ENCODE measurements around the gene EFCAB8. TPM values are rescaled to one million over a fixed set of nuclear protein-coding genes. Genes with fewer than 3 reads are reported as not detected.

The EFCAB8 gene, protein sequence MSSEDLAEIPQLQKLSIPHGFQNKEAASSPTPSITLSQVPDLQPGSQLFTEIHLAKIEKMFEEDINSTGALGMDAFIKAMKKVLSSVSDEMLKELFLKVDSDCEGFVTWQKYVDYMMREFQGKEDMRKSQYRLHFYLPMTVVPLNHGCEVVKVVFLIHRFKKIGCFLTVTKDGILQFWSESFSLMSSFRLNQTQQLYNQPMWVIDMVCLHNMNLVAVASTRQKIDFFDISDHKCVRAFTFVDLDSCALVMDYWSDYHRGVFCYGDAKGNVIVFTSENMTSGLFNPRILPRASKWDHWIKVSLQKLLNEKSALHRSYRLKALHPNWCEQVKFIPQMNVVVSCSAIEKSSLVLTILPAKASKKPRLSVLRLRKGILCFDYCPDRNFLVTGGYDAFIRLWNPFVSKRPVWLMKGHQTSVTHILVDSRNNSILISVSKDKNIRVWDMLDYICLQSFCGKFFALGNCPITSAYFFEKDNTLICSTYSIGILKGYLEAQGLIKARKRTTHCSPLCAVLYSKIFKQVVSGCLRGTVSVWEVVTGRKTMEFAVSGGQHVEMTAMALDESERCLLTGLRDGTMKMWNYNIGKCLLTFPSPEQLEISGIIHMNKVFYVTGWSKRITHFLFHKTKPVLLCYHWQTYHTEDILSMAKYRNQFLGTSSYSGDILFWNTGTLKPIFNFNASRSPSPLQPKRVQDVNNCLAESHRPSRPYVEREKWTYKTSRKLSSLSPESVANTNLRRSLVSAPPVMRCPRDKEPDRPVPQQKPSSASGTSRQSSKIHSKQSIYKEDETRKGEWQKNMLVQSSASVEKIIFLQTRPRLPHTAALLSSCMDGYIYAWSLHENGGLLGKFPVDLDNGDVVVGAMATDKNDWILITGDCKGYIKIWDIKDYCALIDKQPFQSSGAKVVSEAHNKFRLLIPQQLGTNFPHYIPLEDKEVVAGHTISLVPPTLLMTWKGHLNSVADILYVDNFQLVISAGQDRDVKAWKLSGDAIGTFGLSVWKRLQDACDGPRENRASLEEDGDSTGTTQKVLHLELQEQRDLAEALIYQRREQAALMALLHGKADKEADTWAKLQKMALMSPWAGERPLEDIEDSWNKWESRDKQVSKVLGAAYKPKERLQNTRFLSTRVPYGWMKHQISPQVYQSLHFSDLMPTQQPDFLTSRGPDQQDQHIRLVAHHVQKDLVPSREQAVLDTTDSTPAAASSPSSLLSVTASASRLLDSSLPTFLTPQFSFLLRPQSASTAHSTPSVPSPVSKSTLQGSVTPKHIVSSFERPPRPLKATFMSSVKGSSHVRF
- polyA plus RNA-seq (2012; ENCODE audit: low read depth, missing spikeins), result 0.03 TPM

DNA sequence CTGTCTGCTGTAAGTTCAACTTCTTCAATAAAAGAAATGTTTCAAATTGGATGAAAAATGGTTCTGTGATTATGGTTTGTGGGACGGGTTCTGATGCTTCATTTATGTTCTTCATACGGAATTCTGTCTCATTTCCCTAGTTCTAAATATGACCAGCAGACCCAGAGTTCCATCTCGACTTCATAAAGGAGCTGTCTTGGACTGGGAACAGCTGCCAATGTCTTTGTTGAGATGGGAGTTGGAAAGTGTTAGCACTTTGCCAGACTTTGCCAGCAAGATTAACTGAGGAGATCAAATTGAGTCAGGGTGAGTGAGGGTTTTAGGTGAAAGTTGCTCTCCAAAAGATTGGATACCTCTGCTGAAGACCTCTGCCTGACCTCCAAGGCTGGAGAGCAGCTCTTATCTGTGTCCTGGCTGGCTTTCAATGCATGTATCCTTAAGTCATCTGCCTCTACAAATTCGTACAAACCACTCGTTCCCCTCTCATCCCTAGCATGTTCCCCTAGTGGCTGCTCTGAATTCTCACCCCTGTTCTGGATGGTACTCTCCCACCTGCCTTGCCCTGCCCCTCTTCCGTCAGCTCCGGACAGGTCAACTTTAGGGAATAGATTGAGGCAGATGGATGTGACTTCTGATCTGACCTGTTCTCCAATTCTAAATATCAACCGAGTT lies at the start of gene EFCAB8:
Gene EFCAB8 (plus strand): TSS at position 223 of the 672 bp plus-strand sequence. CDS start 4,870 bp downstream, outside the sequence.
- no peak for TF ChIP-seq SPI1 (IDR thresholded peaks at IDR 0.05; ENCODE audit: low read depth, low read length)
- TF ChIP-seq POLR2AphosphoS5 (IDR thresholded peaks at IDR 0.05; ENCODE audit: low read depth, low read length), result no peak
- no peak for TF ChIP-seq POLR2A (IDR thresholded peaks at IDR 0.05; ENCODE audit: low read depth, low read length)
- no peak for TF ChIP-seq TAF1 (IDR thresholded peaks at IDR 0.05; ENCODE audit: low read depth, low read length)
- TF ChIP-seq POU2F2 (IDR thresholded peaks at IDR 0.05; ENCODE audit: low read depth, low read length), result no peak
- no peak for TF ChIP-seq PAX5 (IDR thresholded peaks at IDR 0.05; ENCODE audit: insufficient read depth, low read length, severe bottlenecking)
- FAIRE-seq (no peak), DNase-seq (ENCODE audit: insufficient read length, low spot score) (no peak)

DNA sequence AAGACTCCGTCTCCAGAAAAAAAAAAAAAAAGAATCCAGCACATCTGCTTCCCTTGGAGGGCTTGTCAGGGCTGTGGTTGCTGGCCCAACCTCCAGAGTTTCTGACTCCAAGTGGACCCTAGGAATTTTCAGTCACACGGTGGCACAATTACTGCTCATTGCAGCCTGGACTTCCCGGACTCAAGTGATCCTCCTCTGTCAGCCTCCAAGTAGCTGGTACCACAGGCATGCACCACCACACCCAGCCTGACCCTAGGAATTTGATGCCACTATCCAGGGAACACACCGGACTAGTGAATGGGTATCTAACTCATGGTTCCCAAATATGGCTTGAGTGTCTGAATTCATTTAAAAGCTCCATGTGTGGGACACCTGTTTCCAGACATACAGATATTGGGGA lies 48.8 kb upstream of the EFCAB8 start:
- DNase-seq (ENCODE audit: insufficient read length, low spot score) (no peak), FAIRE-seq (no peak)
- no peak for TF ChIP-seq POLR2AphosphoS5 (IDR thresholded peaks at IDR 0.05; ENCODE audit: low read depth, low read length)
- no peak for TF ChIP-seq PAX5 (IDR thresholded peaks at IDR 0.05; ENCODE audit: insufficient read depth, low read length, severe bottlenecking)
- TF ChIP-seq POLR2A (IDR thresholded peaks at IDR 0.05; ENCODE audit: low read depth, low read length), result no peak
- no peak for TF ChIP-seq POU2F2 (IDR thresholded peaks at IDR 0.05; ENCODE audit: low read depth, low read length)
- TF ChIP-seq SPI1 (IDR thresholded peaks at IDR 0.05; ENCODE audit: low read depth, low read length), result no peak
- no peak for TF ChIP-seq TAF1 (IDR thresholded peaks at IDR 0.05; ENCODE audit: low read depth, low read length)

DNA sequence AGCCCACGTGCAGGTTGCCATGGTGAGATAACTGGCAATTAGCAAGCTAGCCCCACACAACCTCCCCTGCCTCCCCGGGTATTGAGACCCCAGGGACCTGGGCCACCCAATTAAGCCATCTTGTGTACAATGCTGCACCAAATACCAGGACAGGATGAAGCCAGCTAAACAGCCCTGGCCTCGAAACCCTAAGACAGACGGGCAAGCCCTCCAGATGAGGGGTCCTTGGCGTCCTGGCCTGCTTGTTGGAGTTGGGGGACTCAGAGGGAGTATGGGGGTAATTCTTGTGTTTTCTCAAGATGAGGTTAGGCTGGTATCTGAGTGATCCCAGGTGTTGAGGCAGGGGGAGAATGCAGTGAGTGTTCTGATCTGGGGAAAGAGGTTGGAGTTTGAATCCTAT lies 47.8 kb upstream of the EFCAB8 start:
- DNase-seq (ENCODE audit: insufficient read length, low spot score) (no peak), FAIRE-seq (no peak)
- TF ChIP-seq POLR2A (IDR thresholded peaks at IDR 0.05; ENCODE audit: low read depth, low read length) (no peak), SPI1 (IDR thresholded peaks at IDR 0.05; ENCODE audit: low read depth, low read length) (no peak), POU2F2 (IDR thresholded peaks at IDR 0.05; ENCODE audit: low read depth, low read length) (no peak), POLR2AphosphoS5 (IDR thresholded peaks at IDR 0.05; ENCODE audit: low read depth, low read length) (no peak), TAF1 (IDR thresholded peaks at IDR 0.05; ENCODE audit: low read depth, low read length) (no peak)

DNA sequence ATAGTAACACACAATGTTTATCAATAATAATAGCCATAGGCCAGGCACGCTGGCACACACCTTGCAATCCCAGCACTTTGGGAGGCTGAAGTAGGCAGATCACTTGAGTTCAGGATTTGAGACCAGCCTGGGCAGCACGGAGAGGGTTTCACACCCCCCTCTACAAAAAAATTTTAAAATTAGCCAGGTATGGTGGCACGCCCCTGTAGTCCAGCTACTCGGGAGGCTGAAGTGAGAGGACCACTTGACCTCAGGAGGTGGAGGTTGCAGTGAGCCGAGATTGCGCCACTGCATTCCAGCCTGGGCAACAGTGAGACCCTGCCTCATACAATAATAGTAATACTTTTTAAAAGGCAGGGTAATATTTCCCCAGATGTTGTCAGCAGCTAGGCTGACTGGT lies 46.8 kb upstream of the EFCAB8 start:
- no peak for DNase-seq (ENCODE audit: insufficient read length, low spot score)
- TF ChIP-seq TAF1 (IDR thresholded peaks at IDR 0.05; ENCODE audit: low read depth, low read length) (no peak), PAX5 (IDR thresholded peaks at IDR 0.05; ENCODE audit: insufficient read depth, low read length, severe bottlenecking) (no peak), POU2F2 (IDR thresholded peaks at IDR 0.05; ENCODE audit: low read depth, low read length) (no peak), POLR2A (IDR thresholded peaks at IDR 0.05; ENCODE audit: low read depth, low read length) (no peak), SPI1 (IDR thresholded peaks at IDR 0.05; ENCODE audit: low read depth, low read length) (no peak), POLR2AphosphoS5 (IDR thresholded peaks at IDR 0.05; ENCODE audit: low read depth, low read length) (no peak)
- FAIRE-seq, result no peak

DNA sequence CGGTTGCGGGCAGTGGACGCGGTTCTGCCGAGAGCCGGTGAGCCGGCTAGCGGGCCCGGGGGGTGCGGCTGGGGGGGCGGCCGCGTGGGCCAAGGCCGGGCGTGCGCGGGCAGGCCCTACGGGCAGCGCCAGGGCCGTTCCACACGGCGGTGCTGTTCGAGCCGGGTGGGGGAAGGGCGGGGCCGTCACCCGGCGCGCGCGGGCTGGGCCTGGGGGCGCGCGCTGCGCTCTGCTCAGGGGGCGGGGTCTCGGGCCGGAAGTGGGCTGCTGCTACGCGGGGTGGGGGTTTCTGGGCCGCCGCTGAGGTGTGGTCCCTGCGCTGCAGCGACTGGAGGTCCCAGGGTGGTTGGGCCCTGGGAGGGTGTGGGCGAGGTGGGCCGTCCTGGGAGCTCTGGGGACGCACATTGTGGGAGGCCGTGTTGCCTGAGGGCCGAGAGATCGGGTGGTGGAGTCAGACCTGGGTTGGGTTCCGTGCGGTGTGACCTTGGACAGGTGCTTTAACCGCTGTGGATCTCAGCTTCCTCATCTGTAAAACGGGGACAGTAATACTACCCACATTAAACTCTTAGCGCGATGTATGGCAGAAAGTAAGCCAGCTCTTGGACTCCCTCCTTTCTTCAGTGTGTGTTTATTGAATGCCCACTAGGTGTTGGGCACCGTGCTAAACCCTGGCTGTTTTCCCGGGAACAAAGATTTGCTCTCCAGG lies 38.6 kb upstream of the EFCAB8 start:
- FAIRE-seq (peak; percentile 57), DNase-seq (ENCODE audit: insufficient read length, low spot score) (peak; percentile 75)
- TF ChIP-seq POU2F2 (IDR thresholded peaks at IDR 0.05; ENCODE audit: low read depth, low read length), result 0 out of 2 replicates have a peak, but pooled peaks have one; percentile 22
- peak; percentile 82 for TF ChIP-seq POLR2A (IDR thresholded peaks at IDR 0.05; ENCODE audit: low read depth, low read length)
- no peak for TF ChIP-seq POLR2AphosphoS5 (IDR thresholded peaks at IDR 0.05; ENCODE audit: low read depth, low read length)
- TF ChIP-seq PAX5 (IDR thresholded peaks at IDR 0.05; ENCODE audit: insufficient read depth, low read length, severe bottlenecking), result no peak
- no peak for TF ChIP-seq SPI1 (IDR thresholded peaks at IDR 0.05; ENCODE audit: low read depth, low read length)
- 0 out of 2 replicates have a peak, but pooled peaks have one; percentile 13 for TF ChIP-seq TAF1 (IDR thresholded peaks at IDR 0.05; ENCODE audit: low read depth, low read length)

DNA sequence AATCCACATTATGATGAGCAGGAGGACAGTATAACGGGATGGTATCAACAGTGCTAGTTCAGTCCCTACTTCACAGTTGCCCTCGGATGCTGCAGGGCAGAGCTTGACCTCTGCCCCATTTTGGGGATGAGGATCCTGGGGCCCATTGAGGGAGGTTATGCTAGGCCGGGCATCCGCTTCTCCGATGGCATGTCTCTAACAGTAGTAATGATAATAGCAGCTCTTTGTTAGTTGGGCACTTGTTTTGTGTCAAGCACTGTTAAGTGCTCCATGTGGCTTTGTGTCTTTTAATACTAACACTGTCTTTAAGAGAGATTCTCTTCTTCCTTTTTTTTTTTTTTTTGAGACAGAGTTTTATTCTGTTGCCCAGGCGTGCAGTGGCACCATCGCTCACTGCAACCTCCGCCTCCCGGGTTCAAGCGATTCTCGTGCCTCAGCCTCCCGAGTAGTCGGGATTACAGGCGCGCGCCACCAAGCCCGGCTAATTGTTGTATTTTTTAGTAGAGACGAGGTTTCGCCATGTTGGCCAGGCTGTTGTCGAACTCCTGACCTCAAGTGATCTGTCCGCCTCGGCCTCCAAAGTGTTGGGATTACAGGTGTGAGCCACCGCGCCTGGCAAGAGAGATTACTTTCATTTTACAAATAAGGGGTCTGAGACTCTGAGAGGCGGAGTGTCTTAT lies 37.9 kb upstream of the EFCAB8 start:
- TF ChIP-seq POLR2A (IDR thresholded peaks at IDR 0.05; ENCODE audit: low read depth, low read length), result no peak
- no peak for TF ChIP-seq POLR2AphosphoS5 (IDR thresholded peaks at IDR 0.05; ENCODE audit: low read depth, low read length)
- no peak for TF ChIP-seq PAX5 (IDR thresholded peaks at IDR 0.05; ENCODE audit: insufficient read depth, low read length, severe bottlenecking)
- TF ChIP-seq POU2F2 (IDR thresholded peaks at IDR 0.05; ENCODE audit: low read depth, low read length), result no peak
- TF ChIP-seq SPI1 (IDR thresholded peaks at IDR 0.05; ENCODE audit: low read depth, low read length), result no peak
- TF ChIP-seq TAF1 (IDR thresholded peaks at IDR 0.05; ENCODE audit: low read depth, low read length), result no peak
- FAIRE-seq (no peak), DNase-seq (ENCODE audit: insufficient read length, low spot score) (no peak)

DNA sequence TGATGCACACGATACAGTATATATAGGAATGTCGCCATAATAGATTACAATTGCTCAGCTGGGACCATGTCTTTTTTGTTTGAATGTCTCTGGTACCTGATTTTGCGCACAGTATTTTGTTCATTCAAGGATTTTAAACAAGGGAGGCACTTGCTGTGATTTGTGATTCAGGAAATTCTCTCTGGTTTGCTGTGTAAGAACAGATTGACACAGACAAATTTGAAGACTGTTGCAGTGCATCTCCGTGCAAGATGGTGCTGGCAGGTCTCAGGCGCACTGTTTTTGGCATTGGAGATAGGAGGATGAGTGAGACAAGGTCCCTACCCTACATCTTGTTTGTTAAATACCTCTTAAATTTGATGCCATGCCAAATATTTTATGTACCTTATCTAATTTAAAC lies 36.5 kb upstream of the EFCAB8 start:
- DNase-seq (ENCODE audit: insufficient read length, low spot score) (no peak), FAIRE-seq (no peak)
- TF ChIP-seq SPI1 (IDR thresholded peaks at IDR 0.05; ENCODE audit: low read depth, low read length) (no peak), PAX5 (IDR thresholded peaks at IDR 0.05; ENCODE audit: insufficient read depth, low read length, severe bottlenecking) (no peak), TAF1 (IDR thresholded peaks at IDR 0.05; ENCODE audit: low read depth, low read length) (no peak), POU2F2 (IDR thresholded peaks at IDR 0.05; ENCODE audit: low read depth, low read length) (no peak), POLR2AphosphoS5 (IDR thresholded peaks at IDR 0.05; ENCODE audit: low read depth, low read length) (no peak), POLR2A (IDR thresholded peaks at IDR 0.05; ENCODE audit: low read depth, low read length) (no peak)

All from GM12891 (cell line).